ENCODE results near the gene TNNC2. TPM values are rescaled to one million over a fixed set of nuclear protein-coding genes. Genes with fewer than 3 reads are reported as not detected.

TNNC2 gene
- total RNA-seq, 2 donors from 2014 or later = 2.9 to 3.8 TPM

DNA sequence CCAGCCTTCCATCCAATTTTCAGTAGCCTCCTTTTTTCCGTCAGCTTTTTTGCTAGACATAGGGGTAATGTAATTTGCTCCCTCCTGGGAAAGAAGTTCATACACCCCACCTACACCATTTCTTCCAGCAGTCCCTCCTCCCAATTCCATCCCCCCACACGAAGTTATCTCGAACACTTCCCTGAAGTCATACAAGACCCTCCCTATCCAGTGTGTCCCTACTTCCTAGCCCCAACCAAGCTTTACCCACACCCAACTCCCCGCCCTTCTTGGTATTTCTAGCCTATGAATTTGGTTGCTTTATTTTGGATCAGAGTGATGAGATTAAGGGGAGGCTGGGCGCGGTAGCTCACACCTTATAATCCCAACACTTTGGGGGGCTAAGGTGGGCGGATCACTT, 13.6 kb downstream of the TNNC2 start:
- Histone ChIP-seq H3K27ac (no peak overlapping the region), H3K9ac (ENCODE audit: low read depth in 2 of 2, low read length in 2 of 2) (peak overlapping the region in 1 of 2 donors; percentile 81), H3K27me3 (no peaks in the 10 kb centered on the region), H3K4me1 (peaks cover 3% of the 10 kb centered on the region), H3K4me3 (peak overlapping the region; percentile 70), H3K36me3 (peaks cover 9% of the 10 kb centered on the region), H3K9me3 (no peaks in the 10 kb centered on the region)
- DNase-seq = no peak
- intact Hi-C loops (cut with DNase I) = no loop called here
- TF ChIP-seq CTCF (IDR thresholded peaks at IDR 0.05) = no peak

- H3K27me3 ChIP-seq = no peaks in the 10 kb centered on the region
- peak overlapping the region; percentile 28 to 81 for H3K9ac ChIP-seq (ENCODE audit: low read depth in 2 of 2, low read length in 2 of 2)
- intact Hi-C loops (cut with DNase I) = no loop called here
- no peaks in the 10 kb centered on the region for H3K9me3 ChIP-seq
- peaks cover 13% of the 10 kb centered on the region for H3K36me3 ChIP-seq
- DNase-seq = no peak
- H3K27ac ChIP-seq = no peak overlapping the region
- H3K4me1 ChIP-seq = peaks cover 3% of the 10 kb centered on the region
- no peak for TF ChIP-seq CTCF (IDR thresholded peaks at IDR 0.05)
- peak overlapping the region; percentile 70 for H3K4me3 ChIP-seq
Measured at GRCh38 chr20:45813006-45813340, 14.1 kb downstream of the TNNC2 start.

DNA sequence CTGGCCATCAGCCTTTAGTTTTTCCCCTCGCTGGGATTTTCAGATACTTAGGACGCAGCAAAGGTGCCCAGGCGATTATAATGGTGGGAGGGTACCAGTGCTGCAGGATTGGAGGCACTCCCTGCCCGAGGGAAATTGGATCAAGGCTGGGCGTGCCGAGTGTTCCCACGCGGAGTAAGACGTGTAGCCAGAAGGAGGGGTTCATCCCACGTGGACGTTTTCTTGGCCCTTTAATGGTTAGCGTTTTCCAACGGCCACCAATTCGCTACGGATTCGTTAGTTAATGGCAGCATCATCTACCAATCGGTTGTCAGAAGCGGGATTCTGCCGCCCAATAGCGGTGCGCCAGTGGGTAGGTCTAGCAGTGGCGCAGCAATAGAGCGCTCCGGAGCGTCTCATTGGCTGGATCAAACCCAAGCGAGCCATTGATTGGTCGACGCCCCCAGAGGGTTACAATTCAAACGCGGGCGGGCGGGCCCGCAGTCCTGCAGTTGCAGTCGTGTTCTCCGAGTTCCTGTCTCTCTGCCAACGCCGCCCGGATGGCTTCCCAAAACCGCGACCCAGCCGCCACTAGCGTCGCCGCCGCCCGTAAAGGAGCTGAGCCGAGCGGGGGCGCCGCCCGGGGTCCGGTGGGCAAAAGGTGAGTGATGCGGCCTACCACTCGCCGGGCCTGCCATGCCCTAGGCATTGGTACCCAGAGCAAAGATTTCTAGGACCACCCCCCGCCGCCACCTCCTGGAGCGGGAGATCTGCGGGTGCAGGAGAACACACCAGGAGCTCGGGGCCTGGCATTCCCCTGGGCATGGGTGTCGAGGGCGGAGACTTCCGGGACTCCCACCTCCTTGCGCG, 14.7 kb downstream of the TNNC2 start, which contains the start of gene UBE2C:
Gene UBE2C (plus strand): TSS at position 488 of the 849 bp plus-strand sequence. CDS start 52 bp downstream, at position 540.
- peak within 1 kb of the TSS; percentile 28 to 81 for H3K9ac ChIP-seq (ENCODE audit: low read depth in 2 of 2, low read length in 2 of 2)
- TF ChIP-seq CTCF (IDR thresholded peaks at IDR 0.05) = no peak
- intact Hi-C loops (cut with DNase I) = no loop called here

DNA sequence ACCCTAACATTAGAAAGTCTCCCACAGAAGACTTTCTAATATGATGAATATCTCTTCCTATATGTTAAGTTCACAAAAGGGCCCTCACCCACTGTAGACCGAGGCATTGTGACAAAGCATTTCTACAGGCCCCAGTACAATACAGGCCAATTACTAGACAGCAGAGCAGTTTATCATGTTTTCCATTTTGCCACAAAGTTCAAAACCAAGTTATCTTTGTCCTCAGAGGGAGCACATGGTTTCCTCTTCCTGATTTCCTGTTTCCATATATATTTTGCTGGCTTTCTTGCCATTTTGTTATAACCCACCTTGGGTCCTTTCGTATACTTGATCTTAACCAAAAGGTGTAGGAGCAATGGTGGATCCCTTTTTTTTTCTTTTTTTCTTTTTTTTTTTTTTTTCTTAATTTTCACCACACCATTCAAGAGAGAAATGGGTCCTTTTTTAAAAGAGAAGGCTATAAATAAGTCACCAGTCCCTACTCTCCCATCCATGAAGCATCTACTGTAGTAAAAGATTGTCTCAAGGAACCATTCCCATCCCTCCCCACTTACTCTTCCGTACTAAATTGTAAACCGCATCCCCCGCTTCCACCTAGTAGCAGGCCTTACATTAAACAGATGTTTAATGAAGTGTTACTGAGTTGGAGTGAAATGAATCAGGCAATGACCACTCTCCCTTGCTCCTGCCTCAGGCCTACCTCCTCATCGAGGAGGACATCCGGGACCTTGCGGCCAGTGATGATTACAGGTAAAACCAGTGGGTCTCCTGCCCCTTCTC, 16.7 kb downstream of the TNNC2 start:
- H3K4me1 ChIP-seq = peaks cover 3% of the 10 kb centered on the region
- no peak overlapping the region for H3K4me3 ChIP-seq
- no peaks in the 10 kb centered on the region for H3K9me3 ChIP-seq
- TF ChIP-seq CTCF (IDR thresholded peaks at IDR 0.05) = no peak
- no peak for DNase-seq
- H3K27ac ChIP-seq = no peak overlapping the region
- intact Hi-C loops (cut with DNase I) = no loop called here
- no peaks in the 10 kb centered on the region for H3K27me3 ChIP-seq
- H3K9ac ChIP-seq (ENCODE audit: low read depth in 2 of 2, low read length in 2 of 2) = no peak overlapping the region
- H3K36me3 ChIP-seq = peaks cover 25% of the 10 kb centered on the region

More for the DNA sequence above, 14.7 kb downstream of the TNNC2 start, which contains the start of gene UBE2C:
- H3K4me3 ChIP-seq = peak within 1 kb of the TSS; percentile 70
- H3K27ac ChIP-seq = no peak within 1 kb of the TSS
- no peaks in the 10 kb centered on the region for H3K9me3 ChIP-seq
- peak; percentile 98 for DNase-seq
- peaks cover 3% of the 10 kb centered on the region for H3K4me1 ChIP-seq
- H3K36me3 ChIP-seq = peaks cover 19% of the 10 kb centered on the region
- no peaks in the 10 kb centered on the region for H3K27me3 ChIP-seq

DNA sequence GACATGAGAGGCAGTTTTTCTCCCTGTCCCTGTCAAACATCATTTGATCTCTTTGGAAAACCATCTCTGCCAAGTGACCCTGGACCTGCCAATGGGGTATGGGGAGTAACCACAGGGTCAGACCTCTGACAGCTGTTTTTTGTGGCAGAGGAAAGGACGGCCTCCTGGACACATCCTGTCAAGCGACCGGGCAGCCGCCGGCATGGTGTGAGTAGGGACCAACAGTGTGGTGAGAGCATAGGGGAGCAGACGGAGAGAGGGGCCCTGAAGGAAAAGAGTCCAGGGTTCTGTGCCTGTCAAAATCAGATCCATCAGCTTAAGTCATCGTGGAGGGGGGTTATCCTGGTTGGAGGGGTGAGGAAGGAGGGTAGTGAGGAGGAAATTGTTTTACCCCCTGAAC, 25.3 kb downstream of the TNNC2 start:
- no peaks in the 10 kb centered on the region for H3K9me3 ChIP-seq
- H3K4me1 ChIP-seq = no peaks in the 10 kb centered on the region
- TF ChIP-seq CTCF (IDR thresholded peaks at IDR 0.05) = no peak
- H3K4me3 ChIP-seq = no peak overlapping the region
- DNase-seq = no peak
- H3K9ac ChIP-seq (ENCODE audit: low read depth in 2 of 2, low read length in 2 of 2) = no peak overlapping the region
- H3K36me3 ChIP-seq = peaks cover 8% of the 10 kb centered on the region
- intact Hi-C loops (cut with DNase I) = loop anchor here (5.0 kb wide), 1 partner anchor 165 kb away; no protein-coding TSS in a partner anchor
- H3K27me3 ChIP-seq = no peaks in the 10 kb centered on the region
- H3K27ac ChIP-seq = no peak overlapping the region

All from colonic mucosa (tissue), 4 donors.